Astrocyte of the cerebellum (primary cell): Measurements from ENCODE around the gene MPZL3.

Experiments used
- DNase-seq: peaks from one replicate; pipeline ENCODE4 v3.0.0-alpha.2; 2011; ENCODE audit warnings: low read depth
- H3K4me3 ChIP-seq: 2 replicates; pipeline ENCODE4 v1.5.1; 2011; ENCODE audit warnings: mild to moderate bottlenecking, low read depth, low read length, moderate library complexity
- in situ Hi-C: cut with HindIII; loops from 2 replicates; pipeline ENCODE4 v1.10.0; 2017; ENCODE audit warnings: low sequenced_read_pairs
- TF ChIP-seq, protein P1 (sequence below): IDR thresholded peaks from 2 replicates; pipeline ENCODE4 v1.5.1; 2012; ENCODE audit warnings: low read length, low read depth, moderate library complexity, mild to moderate bottlenecking; ENCODE audit errors: missing control alignments

The MPZL3 gene

DNA sequence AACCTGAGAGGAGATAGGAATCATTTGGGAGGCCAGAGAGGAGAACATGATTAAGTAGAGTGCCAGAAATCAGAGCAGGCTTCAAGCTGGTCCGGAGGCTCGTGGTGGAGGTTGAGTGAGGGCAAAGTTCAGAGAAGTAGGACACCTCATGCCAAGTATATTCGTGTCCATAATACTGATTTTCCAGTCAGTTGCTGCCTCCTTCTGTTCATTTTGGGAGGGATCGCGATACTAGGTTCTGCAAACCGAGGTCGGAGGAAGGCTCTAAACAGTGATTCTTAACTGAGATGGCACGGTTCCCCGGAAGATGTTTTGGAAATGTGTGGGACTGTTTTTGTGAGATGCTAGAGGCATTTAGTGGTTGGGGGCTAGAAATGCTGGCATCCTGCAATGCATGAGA lies 38.8 kb upstream of the MPZL3 start:
- no peak for DNase-seq
- TF ChIP-seq, protein P1, sequence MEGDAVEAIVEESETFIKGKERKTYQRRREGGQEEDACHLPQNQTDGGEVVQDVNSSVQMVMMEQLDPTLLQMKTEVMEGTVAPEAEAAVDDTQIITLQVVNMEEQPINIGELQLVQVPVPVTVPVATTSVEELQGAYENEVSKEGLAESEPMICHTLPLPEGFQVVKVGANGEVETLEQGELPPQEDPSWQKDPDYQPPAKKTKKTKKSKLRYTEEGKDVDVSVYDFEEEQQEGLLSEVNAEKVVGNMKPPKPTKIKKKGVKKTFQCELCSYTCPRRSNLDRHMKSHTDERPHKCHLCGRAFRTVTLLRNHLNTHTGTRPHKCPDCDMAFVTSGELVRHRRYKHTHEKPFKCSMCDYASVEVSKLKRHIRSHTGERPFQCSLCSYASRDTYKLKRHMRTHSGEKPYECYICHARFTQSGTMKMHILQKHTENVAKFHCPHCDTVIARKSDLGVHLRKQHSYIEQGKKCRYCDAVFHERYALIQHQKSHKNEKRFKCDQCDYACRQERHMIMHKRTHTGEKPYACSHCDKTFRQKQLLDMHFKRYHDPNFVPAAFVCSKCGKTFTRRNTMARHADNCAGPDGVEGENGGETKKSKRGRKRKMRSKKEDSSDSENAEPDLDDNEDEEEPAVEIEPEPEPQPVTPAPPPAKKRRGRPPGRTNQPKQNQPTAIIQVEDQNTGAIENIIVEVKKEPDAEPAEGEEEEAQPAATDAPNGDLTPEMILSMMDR: no peak
- in situ Hi-C loops: no loop called here
- H3K4me3 ChIP-seq: no peak overlapping the region

DNA sequence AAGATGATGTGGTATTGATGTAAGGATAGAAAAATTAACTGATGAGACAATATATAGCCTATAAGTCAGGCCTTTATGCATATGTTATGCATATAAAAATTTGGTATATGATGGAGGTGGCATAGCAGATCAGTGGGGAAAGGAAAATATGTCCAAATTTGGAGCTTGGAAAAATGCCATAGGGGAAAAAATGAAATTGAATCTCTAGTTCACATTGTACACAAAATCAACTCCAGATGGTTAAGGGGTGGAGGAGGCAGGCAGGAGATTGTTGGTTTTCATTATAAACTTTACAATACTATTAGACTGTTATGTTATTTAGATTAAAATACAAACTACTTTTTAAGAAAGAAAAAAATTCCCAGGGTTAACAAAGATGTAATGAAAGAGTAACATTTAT lies 37.2 kb upstream of the MPZL3 start:
- DNase-seq: no peak
- H3K4me3 ChIP-seq: no peak overlapping the region
- TF ChIP-seq, protein P1: no peak
- in situ Hi-C loops: no loop called here

DNA sequence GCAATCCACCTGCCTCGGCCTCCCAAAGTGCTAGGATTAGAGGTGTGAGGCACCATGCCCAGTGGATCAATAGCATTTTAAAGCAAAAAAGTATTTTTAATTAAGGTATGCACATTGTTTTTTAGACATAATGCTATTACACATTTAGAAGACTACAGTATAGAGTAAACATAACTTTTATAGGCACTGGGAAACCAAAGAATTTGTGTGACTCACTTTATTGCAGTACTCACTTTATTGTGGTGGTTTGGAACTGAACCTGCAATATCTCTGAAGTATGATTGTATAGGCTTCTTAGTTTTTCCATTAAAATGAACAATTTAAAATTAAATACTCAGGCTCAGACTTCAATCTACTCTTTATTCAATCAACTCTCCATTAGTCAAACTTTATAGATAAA lies 34.8 kb upstream of the MPZL3 start:
- TF ChIP-seq, protein P1: no peak
- no peak overlapping the region for H3K4me3 ChIP-seq
- in situ Hi-C loops: no loop called here
- no peak for DNase-seq

DNA sequence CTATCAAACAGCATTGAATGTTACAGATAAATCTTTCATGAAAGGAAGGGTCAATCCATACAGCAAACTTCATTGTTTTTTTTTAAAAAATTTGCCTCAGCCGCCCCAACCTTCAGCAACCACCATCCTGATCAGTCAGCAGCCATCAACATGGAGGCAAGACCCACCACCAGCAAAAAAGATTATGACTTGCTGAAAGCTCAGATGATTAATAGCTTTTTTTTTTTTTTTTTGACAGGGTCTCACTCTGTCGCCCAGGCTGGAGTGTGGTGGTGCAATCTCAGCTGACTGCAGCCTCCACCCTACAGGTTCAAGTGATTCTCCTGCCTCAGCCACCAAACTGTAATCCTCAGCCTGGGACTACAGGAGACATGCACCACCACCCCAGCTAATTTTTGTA lies 34.4 kb upstream of the MPZL3 start:
- H3K4me3 ChIP-seq: no peak overlapping the region
- no peak for DNase-seq
- TF ChIP-seq, protein P1: no peak
- in situ Hi-C loops: no loop called here

DNA sequence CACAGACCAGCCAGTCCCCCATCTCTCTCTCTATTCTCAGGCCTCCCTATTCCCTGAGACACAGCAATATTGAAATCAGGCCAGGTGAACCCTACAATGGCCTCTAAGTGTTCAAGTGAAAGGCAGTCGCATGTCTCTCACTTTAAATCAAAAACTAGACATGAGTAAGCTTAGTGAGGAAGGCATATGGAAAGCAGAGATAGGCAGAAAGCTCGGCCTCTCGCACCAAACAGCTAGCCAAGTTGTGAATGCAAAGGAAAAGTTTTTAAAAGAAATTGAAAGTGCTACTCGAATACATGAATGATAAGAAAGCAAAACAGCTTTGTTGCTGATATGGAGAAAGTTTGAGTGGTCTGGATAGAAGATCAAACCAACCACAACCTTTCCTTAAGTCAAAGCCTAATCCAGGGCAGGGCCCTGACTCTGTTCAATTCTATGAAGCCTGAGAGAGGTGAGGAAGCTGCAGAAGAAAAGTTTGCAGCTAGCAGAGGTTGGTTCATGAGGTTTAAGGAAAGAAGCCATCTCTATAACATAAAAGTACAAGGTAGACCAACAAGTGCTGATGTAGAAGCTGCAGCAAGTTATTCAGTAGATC lies 31.7 kb upstream of the MPZL3 start:
- TF ChIP-seq, protein P1: no peak
- in situ Hi-C loops: no loop called here
- DNase-seq: no peak
- no peak overlapping the region for H3K4me3 ChIP-seq

DNA sequence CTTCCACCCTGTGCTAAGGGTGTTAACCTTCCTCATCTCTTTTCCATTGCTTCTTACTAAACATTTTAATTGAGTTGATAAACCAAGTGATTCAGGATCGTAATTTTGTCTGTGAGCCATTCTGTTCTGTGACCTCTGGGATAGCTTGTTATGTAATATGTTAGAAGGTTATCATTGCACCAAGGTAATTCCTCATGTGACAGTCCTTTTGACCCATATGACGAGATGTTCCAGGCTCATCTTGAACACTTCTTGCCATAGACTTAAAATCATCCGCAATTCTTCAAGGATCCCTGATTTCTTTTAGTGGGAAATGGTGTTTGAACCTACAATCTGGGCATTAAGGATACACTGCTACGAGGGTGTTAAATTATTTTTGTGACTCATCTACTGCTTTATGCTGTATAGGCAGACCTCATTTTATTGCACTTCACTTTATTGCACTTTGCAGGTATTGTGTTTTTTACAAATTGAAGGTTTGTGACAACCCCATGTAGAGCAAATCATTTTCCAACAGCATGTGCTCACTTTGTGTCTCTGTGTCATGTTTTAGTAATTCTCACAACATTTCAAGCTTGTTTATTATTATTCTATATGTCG lies 31.0 kb upstream of the MPZL3 start:
- in situ Hi-C loops: no loop called here
- H3K4me3 ChIP-seq: no peak overlapping the region
- TF ChIP-seq, protein P1: no peak
- DNase-seq: no peak
